ENCODE data around the gene LILRB4.

GRCh38 chr19:54682306-54682856 lies 19.6 kb downstream of the LILRB4 start:
- no peak for TF ChIP-seq CTCF (IDR thresholded peaks at IDR 0.05; ENCODE audit: insufficient read depth, low read length, poor library complexity, severe bottlenecking)
- no peak for TF ChIP-seq EZH2phosphoT487 (conservative IDR thresholded peaks at IDR 0.05; ENCODE audit: low read length)
